Progenitor cell of endocrine pancreas (in vitro differentiated cells): ENCODE data around the gene COMMD7. TPM values are rescaled to one million over a fixed set of nuclear protein-coding genes. Genes with fewer than 3 reads are reported as not detected.
A peak's percentile ranks its signal among the peaks of the same experiment; 100 is the strongest.

Experiments
- DNase-seq: peaks from one replicate; pipeline ENCODE4 v3.0.0; 2021; ENCODE audit warnings: low spot score; ENCODE audit not compliant: unreplicated experiment
- H3K27ac Mint-ChIP-seq: 2 replicates; pipeline ENCODE4 v1.8.0; 2021; ENCODE audit warnings: mild to moderate bottlenecking, moderate library complexity, mixed read lengths
- H3K27me3 Mint-ChIP-seq: 2 replicates; pipeline ENCODE4 v1.8.0; 2021; ENCODE audit warnings: mixed read lengths
- H3K36me3 Mint-ChIP-seq: 2 replicates; pipeline ENCODE4 v1.8.0; 2022; ENCODE audit warnings: mixed read lengths; ENCODE audit not compliant: insufficient read depth
- H3K4me1 Mint-ChIP-seq: 2 replicates; pipeline ENCODE4 v1.8.0; 2021; ENCODE audit warnings: low read depth, mixed read lengths
- H3K4me3 Mint-ChIP-seq: 2 replicates; pipeline ENCODE4 v1.8.0; 2021; ENCODE audit warnings: low read depth, mild to moderate bottlenecking, moderate library complexity, mixed read lengths
- H3K9me3 Mint-ChIP-seq: 2 replicates; pipeline ENCODE4 v1.8.0; 2021; ENCODE audit warnings: low read depth, mixed read lengths
- CTCF ChIP-seq: fragments of 200-600 bp; sonication (generic); IDR thresholded peaks from one replicate; pipeline ENCODE4 v1.5.0; 2021; ENCODE audit warnings: antibody characterized with exemption, mild to moderate bottlenecking; ENCODE audit not compliant: unreplicated experiment
- total RNA-seq: library from RNA; stranded (reverse); gene quantifications from 2 replicates; pipeline ENCODE4 v1.2.1, GENCODE V29; 2021

Gene COMMD7
- total RNA-seq, 1 donor from 2014 or later, result 70.1 TPM

GRCh38 chr20:32780749-32781655, 37.7 kb upstream of the COMMD7 start:
- no peak for DNase-seq
- Mint-ChIP-seq H3K27me3 (no peaks in the 10 kb centered on the region), H3K4me3 (no peak overlapping the region), H3K36me3 (no peaks in the 10 kb centered on the region), H3K9me3 (no peaks in the 10 kb centered on the region), H3K27ac (no peak overlapping the region), H3K4me1 (peaks cover 19% of the 10 kb centered on the region)
- no peak for TF ChIP-seq CTCF

- Mint-ChIP-seq H3K27me3 (no peaks in the 10 kb centered on the region), H3K9me3 (no peaks in the 10 kb centered on the region), H3K36me3 (no peaks in the 10 kb centered on the region), H3K4me1 (peaks cover 19% of the 10 kb centered on the region), H3K27ac (no peak overlapping the region), H3K4me3 (no peak overlapping the region)
- DNase-seq, result no peak
- TF ChIP-seq CTCF, result no peak
Measured at GRCh38 chr20:32780278-32780677, 37.0 kb upstream of the COMMD7 start.

- Mint-ChIP-seq H3K36me3 (no peaks in the 10 kb centered on the region), H3K27ac (no peak overlapping the region), H3K4me1 (peaks cover 19% of the 10 kb centered on the region), H3K4me3 (no peak overlapping the region), H3K27me3 (no peaks in the 10 kb centered on the region), H3K9me3 (no peaks in the 10 kb centered on the region)
- no peak for TF ChIP-seq CTCF
- DNase-seq, result peak; percentile 63
Measured at GRCh38 chr20:32779500-32780211, 36.4 kb upstream of the COMMD7 start.

- Mint-ChIP-seq H3K36me3 (no peaks in the 10 kb centered on the region), H3K4me3 (no peak overlapping the region), H3K9me3 (no peaks in the 10 kb centered on the region), H3K27ac (peak overlapping the region; percentile 83), H3K4me1 (peaks cover 19% of the 10 kb centered on the region), H3K27me3 (no peaks in the 10 kb centered on the region)
- no peak for DNase-seq
- TF ChIP-seq CTCF, result no peak
Measured at GRCh38 chr20:32777177-32777956, 34.1 kb upstream of the COMMD7 start.
